HepG2 (cell line): ENCODE data around the gene TMEM130. TPM values are rescaled to one million over a fixed set of nuclear protein-coding genes. Genes with fewer than 3 reads are reported as not detected.

Source experiments
- ATAC-seq: fragments of 200-7000 bp; cut with Tn5 transposase; 3 replicates; pipeline ENCODE4 v1.9.1; 2020; ENCODE audit warnings: mild to moderate bottlenecking, moderate library complexity
- BruUV-seq: library from RNA; stranded (reverse); fragments of 400-500 nt; replicated peaks from 2 replicates; lab custom pipeline; 2021; lab: Mats Ljungman, UMichigan
- CTCF ChIA-PET: fragments of 300-600 bp; formaldehyde crosslinking; extraction: SDS; loops from one replicate; lab custom pipeline; 2021; ENCODE audit warnings: low total read pairs, inconsistent platforms, low intra/inter-chr PET ratio; lab: Yijun Ruan, JAX
- POLR2A ChIA-PET: fragments of 350-600 bp; sonication (Branson Sonifier 250); formaldehyde crosslinking; loops from one replicate; lab custom pipeline; 2020; ENCODE audit warnings: antibody characterized with exemption, inconsistent platforms; lab: Yijun Ruan, JAX
- DNase-seq: peaks from one replicate; pipeline ENCODE4 v3.0.0-alpha.2; 2015; ENCODE audit warnings: low spot score
- FAIRE-seq: peaks from 3 replicates; lab custom pipeline; 2011; peaks lifted over from hg19 to GRCh38; lab: Jason Lieb, UNC
- H2AFZ ChIP-seq: one replicate; pipeline ENCODE4 v1.6.1; 2011; ENCODE audit warnings: low read length, inconsistent platforms
- H3K27ac ChIP-seq: fragments of 300-600 bp; 3 replicates; pipeline ENCODE4 v1.8.0; 2011; ENCODE audit warnings: mixed run types, mild to moderate bottlenecking, mixed read lengths, low read length, inconsistent platforms; ENCODE audit not compliant: insufficient read depth; ENCODE audit errors: extremely low read length
- H3K27me3 ChIP-seq, 2 experiments: fragments of 200-600 bp in 1 of 2; 2 replicates in 1 of 2; 3 replicates in 1 of 2; pipeline versions ENCODE4 v1.6.0 to v1.8.0; 2011; ENCODE audit warnings: low read length in 2 of 2, mild to moderate bottlenecking in 2 of 2, moderate library complexity in 2 of 2, inconsistent platforms in 1 of 2; ENCODE audit not compliant: insufficient read depth in 2 of 2, control insufficient read depth in 1 of 2
- H3K36me3 ChIP-seq, 2 experiments: fragments of 200-600 bp in 1 of 2; replicated peaks in 1 of 2; 2 replicates in 1 of 2; 3 replicates in 1 of 2; pipeline versions ENCODE4 v1.5.1 to v1.8.0; 2011; ENCODE audit warnings: low read length in 2 of 2, inconsistent platforms in 1 of 2; ENCODE audit not compliant: insufficient read depth in 2 of 2, control insufficient read depth in 1 of 2
- H3K4me1 ChIP-seq: 2 replicates; pipeline ENCODE4 v1.5.1; 2012; ENCODE audit warnings: low read length, inconsistent platforms; ENCODE audit not compliant: insufficient read depth
- H3K4me2 ChIP-seq: 2 replicates; pipeline ENCODE4 v1.6.0; 2011; ENCODE audit warnings: low read depth, low read length, inconsistent platforms
- H3K4me3 ChIP-seq, 3 experiments: fragments of 200-600 bp in 1 of 3; sonication (generic), shearing (Covaris generic) in 1 of 3; replicated peaks in 1 of 3; 2 replicates each; pipeline ENCODE4 v1.5.1; 2011 to 2016; ENCODE audit warnings: low read length in 3 of 3, inconsistent platforms in 2 of 3, low read depth in 2 of 3, mild to moderate bottlenecking in 2 of 3, control low read depth in 1 of 3, mixed read lengths in 1 of 3; ENCODE audit not compliant: insufficient read depth in 1 of 3
- H3K79me2 ChIP-seq: one replicate; pipeline ENCODE4 v1.6.1; 2011; ENCODE audit warnings: low read length, inconsistent platforms; ENCODE audit not compliant: insufficient read depth
- H3K9ac ChIP-seq: 2 replicates; pipeline ENCODE4 v1.6.0; 2011; ENCODE audit warnings: mild to moderate bottlenecking, low read depth, low read length, inconsistent platforms; ENCODE audit not compliant: insufficient read depth
- H3K9me3 ChIP-seq: 2 replicates; pipeline ENCODE4 v1.5.1; 2012; ENCODE audit warnings: mild to moderate bottlenecking, low read length
- H4K20me1 ChIP-seq: 2 replicates; pipeline ENCODE4 v1.6.0; 2011; ENCODE audit warnings: inconsistent platforms, mild to moderate bottlenecking, low read length, moderate library complexity; ENCODE audit not compliant: insufficient read depth
- ATAD3A ChIP-seq: sonication (generic); formaldehyde crosslinking; IDR thresholded peaks from 2 replicates; pipeline ENCODE4 v1.4.0; 2020; ENCODE audit warnings: missing genetic modification reagents
- CBX2 ChIP-seq, 2 experiments: fragments of 200-600 bp in 1 of 2; sonication (generic); formaldehyde crosslinking in 1 of 2; IDR thresholded peaks; 2 replicates each; pipeline versions ENCODE4 v1.7.0 to v1.8.1; 2018 to 2022; ENCODE audit warnings: low read depth in 2 of 2, low read length in 1 of 2, mild to moderate bottlenecking in 1 of 2, missing genetic modification reagents in 1 of 2
- ETV5 ChIP-seq: IDR thresholded peaks from 2 replicates; pipeline ENCODE4 v1.6.1; 2018; ENCODE audit warnings: missing biosample characterization, missing genetic modification reagents, inconsistent platforms, borderline replicate concordance
- JARID2 ChIP-seq: sonication (generic); formaldehyde crosslinking; IDR thresholded peaks from 2 replicates; pipeline ENCODE4 v1.8.1; 2023; ENCODE audit warnings: missing genetic modification reagents, inconsistent platforms; ENCODE audit not compliant: insufficient replicate concordance
- POLR2A ChIP-seq, 2 experiments: IDR thresholded peaks; 2 replicates each; pipeline ENCODE4 v1.6.1; 2011; ENCODE audit warnings: low read depth in 2 of 2, low read length in 2 of 2, mild to moderate bottlenecking in 1 of 2, moderate library complexity in 1 of 2; ENCODE audit not compliant: insufficient read depth in 1 of 2
- PRDM15 ChIP-seq: sonication (generic); formaldehyde crosslinking; IDR thresholded peaks from 2 replicates; pipeline ENCODE4 v1.4.0; 2020; ENCODE audit warnings: missing genetic modification reagents
- RFX3 ChIP-seq: IDR thresholded peaks from 2 replicates; pipeline ENCODE4 v1.6.1; 2016; ENCODE audit warnings: missing biosample characterization, missing genetic modification reagents
- THAP9 ChIP-seq: sonication (generic); formaldehyde crosslinking; IDR thresholded peaks from 2 replicates; pipeline ENCODE4; 2020; ENCODE audit warnings: missing genetic modification reagents, mild to moderate bottlenecking, borderline replicate concordance
- ZMAT5 ChIP-seq: sonication (generic); formaldehyde crosslinking; IDR thresholded peaks from 2 replicates; pipeline ENCODE4 v1.5.0; 2020; ENCODE audit warnings: mild to moderate bottlenecking, low read depth, missing genetic modification reagents, borderline replicate concordance
- ZNF362 ChIP-seq: sonication (generic); formaldehyde crosslinking; IDR thresholded peaks from 2 replicates; pipeline ENCODE4 v1.4.0; 2020; ENCODE audit warnings: missing genetic modification reagents, mild to moderate bottlenecking, borderline replicate concordance
- WGBS: methylation state at CpG from one replicate; pipeline ENCODE4 v1.1.6; 2017; ENCODE audit warnings: low lambda C conversion rate; 5-methylcytosine and 5-hydroxymethylcytosine counted together
- in situ Hi-C: cut with HindIII; loops from 2 replicates; pipeline ENCODE4 v1.10.0; 2017; ENCODE audit warnings: low pct_unique_long_range_greater_than_20kb; ENCODE audit not compliant: extremely low pct_ligation_motif_present
- intact Hi-C: fragments of 100-400 bp; cut with micrococcal nuclease; formaldehyde crosslinking; loops from one replicate; pipeline ENCODE4 v1.10.0; 2022; ENCODE audit not compliant: unreplicated experiment
- polyA plus RNA-seq, 8 experiments: library from polyadenylated mRNA; depleted of rRNA in 3 of 8; stranded (reverse) in 7 of 8; unstranded in 1 of 8; fragments of >200 nt; fragmentation: Illumina TruSeq in 4 of 8; extraction: Trizol in 4 of 8; gene quantifications; 2 replicates each; pipeline versions ENCODE4 v1.2.1 to v1.2.3, GENCODE V29; 2011 to 2016; ENCODE audit warnings: low read depth in 4 of 8, missing spikeins in 1 of 8, mixed read lengths in 1 of 8; ENCODE audit not compliant: insufficient read depth in 1 of 8
- total RNA-seq, 5 experiments: library from RNA; depleted of rRNA; stranded (reverse); fragments of >200 nt; fragmentation: Illumina TruSeq; extraction: Trizol; gene quantifications; 2 replicates each; pipeline ENCODE4 v1.2.3, GENCODE V29; 2016; ENCODE audit warnings: low read depth in 1 of 5
- TF ChIP-seq, protein P1 (sequence below): sonication (generic); formaldehyde crosslinking; IDR thresholded peaks from 2 replicates; pipeline ENCODE4 v1.8.0; 2022; ENCODE audit warnings: mild to moderate bottlenecking, missing genetic modification reagents, moderate library complexity

TMEM130 gene
- total and polyA plus RNA-seq, 2 of the 13 experiments (the other 11 are each of a cell fraction or from before 2014, with no cell fraction given), result not detected

GRCh38 chr7:98802781-98803110 is 67.1 kb downstream of the TMEM130 start (continued):
- TF ChIP-seq PRDM15 (CRISPR knock-in tag) (no peak), ATAD3A (CRISPR knock-in tag) (no peak)

GRCh38 chr7:98802088-98802780 is 67.6 kb downstream of the TMEM130 start:
- Histone ChIP-seq H3K27ac (no peak overlapping the region), H3K27me3 (peaks cover 0 to 6% of the 10 kb centered on the region in 2 experiments; a peak in 1 of 5 replicates), H3K9ac (no peak overlapping the region), H3K4me1 (no peaks in the 10 kb centered on the region), H3K79me2 (no peaks in the 10 kb centered on the region), H3K4me2 (no peak overlapping the region), H4K20me1 (no peaks in the 10 kb centered on the region), H3K9me3 (peaks cover 13% of the 10 kb centered on the region; the same call in 1 of the 2 replicates), H3K4me3 (no peak overlapping the region), H3K36me3 (no peaks in the 10 kb centered on the region), H2AFZ (no peak overlapping the region)
- peak; percentile 14 for DNase-seq
- BruUV-seq, result no TSS peak
- ChIA-PET POLR2A (no interaction called here), CTCF (no interaction called here)
- no peak for FAIRE-seq
- in situ Hi-C loops (no loop called here), intact Hi-C loops (no loop called here)
- WGBS, result 0% methylated on average over 7 of the region's 7 CpGs
- peak; percentile 23; the same call in 1 of the 3 replicates for ATAC-seq
- TF ChIP-seq RFX3 (CRISPR knock-in tag), result no peak
- no peak for TF ChIP-seq ZNF362 (CRISPR knock-in tag)
- no peak for TF ChIP-seq JARID2 (CRISPR knock-in tag)
- TF ChIP-seq ZMAT5 (CRISPR knock-in tag), result no peak
- TF ChIP-seq, protein P1, sequence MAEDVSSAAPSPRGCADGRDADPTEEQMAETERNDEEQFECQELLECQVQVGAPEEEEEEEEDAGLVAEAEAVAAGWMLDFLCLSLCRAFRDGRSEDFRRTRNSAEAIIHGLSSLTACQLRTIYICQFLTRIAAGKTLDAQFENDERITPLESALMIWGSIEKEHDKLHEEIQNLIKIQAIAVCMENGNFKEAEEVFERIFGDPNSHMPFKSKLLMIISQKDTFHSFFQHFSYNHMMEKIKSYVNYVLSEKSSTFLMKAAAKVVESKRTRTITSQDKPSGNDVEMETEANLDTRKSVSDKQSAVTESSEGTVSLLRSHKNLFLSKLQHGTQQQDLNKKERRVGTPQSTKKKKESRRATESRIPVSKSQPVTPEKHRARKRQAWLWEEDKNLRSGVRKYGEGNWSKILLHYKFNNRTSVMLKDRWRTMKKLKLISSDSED, result no peak
- no peak for TF ChIP-seq THAP9 (CRISPR knock-in tag)
- no peak for TF ChIP-seq POLR2A (IDR thresholded peaks at IDR 0.05; ENCODE audit: insufficient read depth in 1 of 2, low read depth in 2 of 2, low read length in 2 of 2)
- TF ChIP-seq CBX2 (IDR thresholded peaks at IDR 0.05; ENCODE audit: low read depth, low read length), result no peak
- TF ChIP-seq CBX2 (CRISPR knock-in tag; IDR thresholded peaks at IDR 0.05; ENCODE audit: low read depth), result no peak
- TF ChIP-seq ETV5 (CRISPR knock-in tag), result no peak
